ENCODE data around the gene TP73.

TP73 gene

DNA sequence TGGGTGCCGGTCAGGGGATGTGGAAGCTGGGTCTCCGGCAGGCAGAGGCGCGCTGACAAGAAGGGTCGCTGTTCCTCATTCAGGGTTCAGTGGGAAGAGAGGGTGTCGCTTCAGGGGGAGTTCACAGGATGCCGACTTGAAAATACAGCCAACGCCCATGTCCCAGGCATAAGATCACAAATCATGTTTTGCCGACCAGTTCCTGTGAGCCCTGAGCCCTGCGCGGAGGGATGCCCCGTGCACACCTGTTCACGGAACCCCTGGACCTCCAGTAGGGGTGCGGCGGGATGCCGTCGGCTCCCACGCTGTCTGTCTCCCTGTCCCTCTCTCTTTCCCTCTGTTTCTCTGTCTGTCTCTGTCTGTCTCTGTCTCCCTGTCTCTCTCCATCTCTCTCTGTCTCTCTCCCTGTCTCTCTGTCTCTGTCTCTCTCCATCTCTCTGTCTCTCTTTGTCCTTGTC lies 26.8 kb downstream of the TP73 start:
- TF ChIP-seq, protein P1, sequence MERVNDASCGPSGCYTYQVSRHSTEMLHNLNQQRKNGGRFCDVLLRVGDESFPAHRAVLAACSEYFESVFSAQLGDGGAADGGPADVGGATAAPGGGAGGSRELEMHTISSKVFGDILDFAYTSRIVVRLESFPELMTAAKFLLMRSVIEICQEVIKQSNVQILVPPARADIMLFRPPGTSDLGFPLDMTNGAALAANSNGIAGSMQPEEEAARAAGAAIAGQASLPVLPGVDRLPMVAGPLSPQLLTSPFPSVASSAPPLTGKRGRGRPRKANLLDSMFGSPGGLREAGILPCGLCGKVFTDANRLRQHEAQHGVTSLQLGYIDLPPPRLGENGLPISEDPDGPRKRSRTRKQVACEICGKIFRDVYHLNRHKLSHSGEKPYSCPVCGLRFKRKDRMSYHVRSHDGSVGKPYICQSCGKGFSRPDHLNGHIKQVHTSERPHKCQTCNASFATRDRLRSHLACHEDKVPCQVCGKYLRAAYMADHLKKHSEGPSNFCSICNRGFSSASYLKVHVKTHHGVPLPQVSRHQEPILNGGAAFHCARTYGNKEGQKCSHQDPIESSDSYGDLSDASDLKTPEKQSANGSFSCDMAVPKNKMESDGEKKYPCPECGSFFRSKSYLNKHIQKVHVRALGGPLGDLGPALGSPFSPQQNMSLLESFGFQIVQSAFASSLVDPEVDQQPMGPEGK (CRISPR knock-in tag; IDR thresholded peaks at IDR 0.05; ENCODE audit: borderline replicate concordance) = no peak
- TF ChIP-seq PPARA (CRISPR knock-in tag; IDR thresholded peaks at IDR 0.05; ENCODE audit: borderline replicate concordance) (no peak), CSDC2 (CRISPR knock-in tag; IDR thresholded peaks at IDR 0.05) (no peak), ZNF8 (CRISPR knock-in tag; IDR thresholded peaks at IDR 0.05) (no peak), BACH2 (CRISPR knock-in tag; IDR thresholded peaks at IDR 0.05; ENCODE audit: borderline replicate concordance) (no peak), SNAI2 (CRISPR knock-in tag; IDR thresholded peaks at IDR 0.05) (no peak), ARNTL (CRISPR knock-in tag; IDR thresholded peaks at IDR 0.05; ENCODE audit: borderline replicate concordance, low read depth) (no peak), TCF4 (CRISPR knock-in tag; IDR thresholded peaks at IDR 0.05; ENCODE audit: borderline replicate concordance) (no peak), ZC3H10 (CRISPR knock-in tag; IDR thresholded peaks at IDR 0.05) (no peak), ZFP3 (CRISPR knock-in tag; IDR thresholded peaks at IDR 0.05) (no peak), RARB (CRISPR knock-in tag; IDR thresholded peaks at IDR 0.05) (no peak)
- TF ChIP-seq, protein P2, sequence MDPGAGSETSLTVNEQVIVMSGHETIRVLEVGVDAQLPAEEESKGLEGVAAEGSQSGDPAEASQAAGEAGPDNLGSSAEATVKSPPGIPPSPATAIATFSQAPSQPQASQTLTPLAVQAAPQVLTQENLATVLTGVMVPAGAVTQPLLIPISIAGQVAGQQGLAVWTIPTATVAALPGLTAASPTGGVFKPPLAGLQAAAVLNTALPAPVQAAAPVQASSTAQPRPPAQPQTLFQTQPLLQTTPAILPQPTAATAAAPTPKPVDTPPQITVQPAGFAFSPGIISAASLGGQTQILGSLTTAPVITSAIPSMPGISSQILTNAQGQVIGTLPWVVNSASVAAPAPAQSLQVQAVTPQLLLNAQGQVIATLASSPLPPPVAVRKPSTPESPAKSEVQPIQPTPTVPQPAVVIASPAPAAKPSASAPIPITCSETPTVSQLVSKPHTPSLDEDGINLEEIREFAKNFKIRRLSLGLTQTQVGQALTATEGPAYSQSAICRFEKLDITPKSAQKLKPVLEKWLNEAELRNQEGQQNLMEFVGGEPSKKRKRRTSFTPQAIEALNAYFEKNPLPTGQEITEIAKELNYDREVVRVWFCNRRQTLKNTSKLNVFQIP (CRISPR knock-in tag; IDR thresholded peaks at IDR 0.05; ENCODE audit: borderline replicate concordance, low read depth) = no peak
- TF ChIP-seq, protein P3, sequence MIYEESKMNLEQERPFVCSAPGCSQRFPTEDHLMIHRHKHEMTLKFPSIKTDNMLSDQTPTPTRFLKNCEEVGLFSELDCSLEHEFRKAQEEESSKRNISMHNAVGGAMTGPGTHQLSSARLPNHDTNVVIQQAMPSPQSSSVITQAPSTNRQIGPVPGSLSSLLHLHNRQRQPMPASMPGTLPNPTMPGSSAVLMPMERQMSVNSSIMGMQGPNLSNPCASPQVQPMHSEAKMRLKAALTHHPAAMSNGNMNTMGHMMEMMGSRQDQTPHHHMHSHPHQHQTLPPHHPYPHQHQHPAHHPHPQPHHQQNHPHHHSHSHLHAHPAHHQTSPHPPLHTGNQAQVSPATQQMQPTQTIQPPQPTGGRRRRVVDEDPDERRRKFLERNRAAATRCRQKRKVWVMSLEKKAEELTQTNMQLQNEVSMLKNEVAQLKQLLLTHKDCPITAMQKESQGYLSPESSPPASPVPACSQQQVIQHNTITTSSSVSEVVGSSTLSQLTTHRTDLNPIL (CRISPR knock-in tag; IDR thresholded peaks at IDR 0.05; ENCODE audit: low read depth) = no peak
- ATAC-seq = no peak

DNA sequence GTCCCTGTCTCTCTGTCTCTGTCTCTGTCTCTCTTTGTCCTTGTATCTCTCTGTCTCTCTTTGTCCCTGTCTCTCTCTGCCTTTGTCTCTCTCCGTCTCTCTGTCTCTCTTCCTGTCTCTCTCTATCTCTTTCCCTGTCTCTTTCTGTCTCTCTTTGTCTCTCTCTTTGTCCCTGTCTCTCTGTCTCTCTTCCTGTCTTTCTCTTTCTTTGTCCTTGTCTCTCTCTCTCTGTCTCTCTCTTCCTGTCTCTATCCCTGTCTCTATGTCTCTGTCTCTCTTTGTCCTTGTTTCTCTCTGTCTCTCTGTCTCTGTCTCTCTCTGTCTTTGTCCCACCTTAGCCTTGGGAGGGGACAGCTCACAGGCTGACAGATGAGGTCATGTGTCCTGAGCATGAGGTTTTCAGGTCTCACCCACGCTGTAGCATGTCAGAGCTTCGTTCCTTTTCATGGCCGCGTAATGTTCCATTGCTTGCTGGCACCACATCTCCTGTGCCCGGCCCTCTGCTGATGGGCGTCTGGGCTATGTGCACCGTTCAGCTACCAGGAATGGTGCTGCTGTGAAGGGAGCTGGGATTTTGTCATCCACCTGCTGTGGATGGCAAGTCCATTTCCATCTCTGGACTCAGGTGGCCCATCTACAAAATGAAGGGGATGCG lies 27.6 kb downstream of the TP73 start:
- no peak for ATAC-seq
- TF ChIP-seq TOX (CRISPR knock-in tag; IDR thresholded peaks at IDR 0.05; ENCODE audit: borderline replicate concordance) = no peak
- no peak for TF ChIP-seq ZFP3 (CRISPR knock-in tag; IDR thresholded peaks at IDR 0.05)
- TF ChIP-seq, protein P2 (CRISPR knock-in tag; IDR thresholded peaks at IDR 0.05; ENCODE audit: borderline replicate concordance, low read depth) = no peak
- TF ChIP-seq CSDC2 (CRISPR knock-in tag; IDR thresholded peaks at IDR 0.05) = no peak
- TF ChIP-seq ZNF8 (CRISPR knock-in tag; IDR thresholded peaks at IDR 0.05) = no peak
- TF ChIP-seq, protein P1 (CRISPR knock-in tag; IDR thresholded peaks at IDR 0.05; ENCODE audit: borderline replicate concordance) = no peak
- TF ChIP-seq RARB (CRISPR knock-in tag; IDR thresholded peaks at IDR 0.05) = no peak
- TF ChIP-seq ESRRG (CRISPR knock-in tag; IDR thresholded peaks at IDR 0.05) = no peak
- TF ChIP-seq, protein P4, sequence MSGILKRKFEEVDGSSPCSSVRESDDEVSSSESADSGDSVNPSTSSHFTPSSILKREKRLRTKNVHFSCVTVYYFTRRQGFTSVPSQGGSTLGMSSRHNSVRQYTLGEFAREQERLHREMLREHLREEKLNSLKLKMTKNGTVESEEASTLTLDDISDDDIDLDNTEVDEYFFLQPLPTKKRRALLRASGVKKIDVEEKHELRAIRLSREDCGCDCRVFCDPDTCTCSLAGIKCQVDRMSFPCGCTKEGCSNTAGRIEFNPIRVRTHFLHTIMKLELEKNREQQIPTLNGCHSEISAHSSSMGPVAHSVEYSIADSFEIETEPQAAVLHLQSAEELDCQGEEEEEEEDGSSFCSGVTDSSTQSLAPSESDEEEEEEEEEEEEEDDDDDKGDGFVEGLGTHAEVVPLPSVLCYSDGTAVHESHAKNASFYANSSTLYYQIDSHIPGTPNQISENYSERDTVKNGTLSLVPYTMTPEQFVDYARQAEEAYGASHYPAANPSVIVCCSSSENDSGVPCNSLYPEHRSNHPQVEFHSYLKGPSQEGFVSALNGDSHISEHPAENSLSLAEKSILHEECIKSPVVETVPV (CRISPR knock-in tag; IDR thresholded peaks at IDR 0.05) = no peak
- no peak for TF ChIP-seq SNAI2 (CRISPR knock-in tag; IDR thresholded peaks at IDR 0.05)
- no peak for TF ChIP-seq GLIS3 (CRISPR knock-in tag; IDR thresholded peaks at IDR 0.05)
- TF ChIP-seq, protein P5, sequence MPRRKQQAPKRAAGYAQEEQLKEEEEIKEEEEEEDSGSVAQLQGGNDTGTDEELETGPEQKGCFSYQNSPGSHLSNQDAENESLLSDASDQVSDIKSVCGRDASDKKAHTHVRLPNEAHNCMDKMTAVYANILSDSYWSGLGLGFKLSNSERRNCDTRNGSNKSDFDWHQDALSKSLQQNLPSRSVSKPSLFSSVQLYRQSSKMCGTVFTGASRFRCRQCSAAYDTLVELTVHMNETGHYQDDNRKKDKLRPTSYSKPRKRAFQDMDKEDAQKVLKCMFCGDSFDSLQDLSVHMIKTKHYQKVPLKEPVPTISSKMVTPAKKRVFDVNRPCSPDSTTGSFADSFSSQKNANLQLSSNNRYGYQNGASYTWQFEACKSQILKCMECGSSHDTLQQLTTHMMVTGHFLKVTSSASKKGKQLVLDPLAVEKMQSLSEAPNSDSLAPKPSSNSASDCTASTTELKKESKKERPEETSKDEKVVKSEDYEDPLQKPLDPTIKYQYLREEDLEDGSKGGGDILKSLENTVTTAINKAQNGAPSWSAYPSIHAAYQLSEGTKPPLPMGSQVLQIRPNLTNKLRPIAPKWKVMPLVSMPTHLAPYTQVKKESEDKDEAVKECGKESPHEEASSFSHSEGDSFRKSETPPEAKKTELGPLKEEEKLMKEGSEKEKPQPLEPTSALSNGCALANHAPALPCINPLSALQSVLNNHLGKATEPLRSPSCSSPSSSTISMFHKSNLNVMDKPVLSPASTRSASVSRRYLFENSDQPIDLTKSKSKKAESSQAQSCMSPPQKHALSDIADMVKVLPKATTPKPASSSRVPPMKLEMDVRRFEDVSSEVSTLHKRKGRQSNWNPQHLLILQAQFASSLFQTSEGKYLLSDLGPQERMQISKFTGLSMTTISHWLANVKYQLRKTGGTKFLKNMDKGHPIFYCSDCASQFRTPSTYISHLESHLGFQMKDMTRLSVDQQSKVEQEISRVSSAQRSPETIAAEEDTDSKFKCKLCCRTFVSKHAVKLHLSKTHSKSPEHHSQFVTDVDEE (CRISPR knock-in tag; IDR thresholded peaks at IDR 0.05) = no peak
- TF ChIP-seq OSR1 (CRISPR knock-in tag; IDR thresholded peaks at IDR 0.05) = no peak
- no peak for TF ChIP-seq ZNF565 (CRISPR knock-in tag; conservative IDR thresholded peaks at IDR 0.05; ENCODE audit: low read depth)
- no peak for TF ChIP-seq ZNF70 (CRISPR knock-in tag; IDR thresholded peaks at IDR 0.05)
- no peak for TF ChIP-seq BACH2 (CRISPR knock-in tag; IDR thresholded peaks at IDR 0.05; ENCODE audit: borderline replicate concordance)
- TF ChIP-seq TCF4 (CRISPR knock-in tag; IDR thresholded peaks at IDR 0.05; ENCODE audit: borderline replicate concordance) = no peak
- TF ChIP-seq ARNTL (CRISPR knock-in tag; IDR thresholded peaks at IDR 0.05; ENCODE audit: borderline replicate concordance, low read depth) = no peak

All from SK-N-SH treated with all-trans-retinoic acid at 6 μM for 48 hours (cell line).